Measurements from ENCODE around the gene HOOK1. TPM values are rescaled to one million over a fixed set of nuclear protein-coding genes. Genes with fewer than 3 reads are reported as not detected.
"Not testable (repeated sequence)": the region's sequence is repeated elsewhere in the genome, so short reads cannot be mapped to it uniquely, and the experiment has no call there.

HOOK1 gene
- total and polyA plus RNA-seq, 2 donors (not counting 3 experiments of a cell fraction or from before 2014, with no cell fraction given) = not detected

GRCh38 chr1:59908682-59909081 is 93.9 kb downstream of the HOOK1 start:
- no peak for DNase-seq (ENCODE audit: low read depth, low spot score)
- Histone ChIP-seq H3K9ac (replicated peaks; ENCODE audit: extremely low read depth, insufficient read depth, low read length) (no peak overlapping the region), H3K4me2 (ENCODE audit: insufficient read depth, low read length) (no peak overlapping the region), H3K4me1 (ENCODE audit: control insufficient read depth, extremely low read depth, insufficient read depth, low read length) (no peaks in the 10 kb centered on the region), H3K9me1 (replicated peaks; ENCODE audit: control insufficient read depth, extremely low read depth, insufficient read depth, low read length) (no peaks in the 10 kb centered on the region), H2AFZ (ENCODE audit: low read depth, low read length) (no peak overlapping the region), H3K36me3 (ENCODE audit: control insufficient read depth in 2 of 2, extremely low read depth in 1 of 2, insufficient read depth in 2 of 2, low read length in 2 of 2) (no peaks in the 10 kb centered on the region), H3K27me3 (ENCODE audit: control insufficient read depth in 2 of 2, insufficient read depth in 2 of 2, low read length in 2 of 2) (peaks cover 0 to 4% of the 10 kb centered on the region in 2 experiments), H4K20me1 (replicated peaks; ENCODE audit: control insufficient read depth, extremely low read depth, insufficient read depth, low read length) (no peaks in the 10 kb centered on the region), H3K27ac (ENCODE audit: insufficient read depth, low read depth, low read length) (no peak overlapping the region), H3K9me3 (replicated peaks; ENCODE audit: control insufficient read depth, insufficient read depth, low read length) (no peaks in the 10 kb centered on the region), H3K79me2 (ENCODE audit: control insufficient read depth, insufficient read depth, low read length) (no peaks in the 10 kb centered on the region), H3K4me3 (replicated peaks in 1 of 3; ENCODE audit: insufficient read depth in 1 of 3, low read depth in 1 of 3, low read length in 3 of 3) (no peak overlapping the region)
- dilution Hi-C loops (cut with MboI; ENCODE audit: extremely low pct_ligation_motif_present, low sequenced_read_pairs) = no loop called here
- ChIA-PET CTCF (interaction anchor here (3.4 kb wide), 1 partner anchor 38 kb away, joined by 9 read pairs; no protein-coding TSS in a partner anchor), POLR2A (no interaction called here)
- no peak for FAIRE-seq
- intact Hi-C loops (cut with micrococcal nuclease) = no loop called here
- no TSS peak for BruUV-seq (replicated peaks)
- TF ChIP-seq POLR2AphosphoS5 (IDR thresholded peaks at IDR 0.05; ENCODE audit: insufficient read depth, low read depth, low read length) = no peak
- no peak for TF ChIP-seq MYC (IDR thresholded peaks at IDR 0.05; ENCODE audit: low read depth, low read length)

DNA sequence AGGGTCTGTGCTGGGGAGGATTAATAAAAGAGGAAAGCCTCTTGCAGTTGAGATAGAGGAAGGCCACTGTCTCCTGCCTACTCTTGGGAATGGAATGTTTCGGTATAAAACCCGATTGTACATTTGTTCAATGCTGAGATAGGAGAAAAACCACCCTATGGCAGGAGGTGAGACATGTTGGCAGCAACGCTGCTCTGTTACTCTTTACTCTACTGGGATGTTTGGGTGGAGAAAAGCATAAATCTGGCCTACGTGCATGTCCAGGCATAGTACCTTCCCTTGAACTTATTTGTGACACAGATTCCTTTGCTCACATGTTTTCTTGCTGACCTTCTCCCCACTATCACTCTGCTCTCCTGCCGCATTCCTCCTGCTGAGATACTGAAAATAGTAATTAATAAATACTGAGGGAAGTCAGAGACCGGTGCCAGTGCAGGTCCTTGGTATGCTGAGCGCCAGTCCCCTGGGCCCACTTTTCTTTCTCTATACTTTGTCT is 100.1 kb downstream of the HOOK1 start:
- dilution Hi-C loops (cut with MboI; ENCODE audit: extremely low pct_ligation_motif_present, low sequenced_read_pairs); CTCF ChIA-PET; FAIRE-seq; H2AFZ ChIP-seq (ENCODE audit: low read depth, low read length); H3K27ac ChIP-seq (ENCODE audit: insufficient read depth, low read depth, low read length); H3K79me2 ChIP-seq (ENCODE audit: control insufficient read depth, insufficient read depth, low read length); H3K4me2 ChIP-seq (ENCODE audit: insufficient read depth, low read length); H3K4me3 ChIP-seq (replicated peaks in 1 of 3; ENCODE audit: insufficient read depth in 1 of 3, low read depth in 1 of 3, low read length in 3 of 3); BruUV-seq (replicated peaks); DNase-seq (ENCODE audit: low read depth, low spot score); H3K36me3 ChIP-seq (ENCODE audit: control insufficient read depth in 2 of 2, extremely low read depth in 1 of 2, insufficient read depth in 2 of 2, low read length in 2 of 2); H4K20me1 ChIP-seq (replicated peaks; ENCODE audit: control insufficient read depth, extremely low read depth, insufficient read depth, low read length); H3K9me3 ChIP-seq (replicated peaks; ENCODE audit: control insufficient read depth, insufficient read depth, low read length); POLR2A ChIA-PET; H3K27me3 ChIP-seq (ENCODE audit: control insufficient read depth in 2 of 2, insufficient read depth in 2 of 2, low read length in 2 of 2); H3K9me1 ChIP-seq (replicated peaks; ENCODE audit: control insufficient read depth, extremely low read depth, insufficient read depth, low read length); intact Hi-C loops (cut with micrococcal nuclease); H3K9ac ChIP-seq (replicated peaks; ENCODE audit: extremely low read depth, insufficient read depth, low read length); H3K4me1 ChIP-seq (ENCODE audit: control insufficient read depth, extremely low read depth, insufficient read depth, low read length): not testable (repeated sequence)

Measured in endothelial cell of umbilical vein (primary cell).